HG03064 (cell line): ENCODE measurements around the gene ST6GALNAC3.
"Not testable (repeated sequence)": the region's sequence is repeated elsewhere in the genome, so short reads cannot be mapped to it uniquely, and the experiment has no call there.

Experiments used
- ATAC-seq: cut with Tn5 transposase; IDR thresholded peaks from one replicate; pipeline ENCODE4 v1.9.1; 2021; ENCODE audit warnings: low read depth; ENCODE audit not compliant: unreplicated experiment

Gene ST6GALNAC3

GRCh38 chr1:76103034-76103433, 28.5 kb downstream of the ST6GALNAC3 start:
- no peak for ATAC-seq

- ATAC-seq = no peak
Observed at GRCh38 chr1:76105372-76105771, 30.8 kb downstream of the ST6GALNAC3 start.

GRCh38 chr1:76106251-76106650, 31.7 kb downstream of the ST6GALNAC3 start:
- ATAC-seq = no peak

GRCh38 chr1:76106719-76107235, 32.2 kb downstream of the ST6GALNAC3 start:
- ATAC-seq = no peak

- ATAC-seq = no peak
Observed at GRCh38 chr1:76109404-76109803, 34.9 kb downstream of the ST6GALNAC3 start.

GRCh38 chr1:76109901-76110560, 35.5 kb downstream of the ST6GALNAC3 start:
- ATAC-seq = no peak

- ATAC-seq = no peak
Observed at GRCh38 chr1:76110666-76111065, 36.1 kb downstream of the ST6GALNAC3 start.

GRCh38 chr1:76112321-76112720, 37.8 kb downstream of the ST6GALNAC3 start:
- ATAC-seq = not testable (repeated sequence)

- no peak for ATAC-seq
Observed at GRCh38 chr1:76113446-76113845, 38.9 kb downstream of the ST6GALNAC3 start.

- no peak for ATAC-seq
Observed at GRCh38 chr1:76115171-76115570, 40.6 kb downstream of the ST6GALNAC3 start.

GRCh38 chr1:76121850-76122249, 47.3 kb downstream of the ST6GALNAC3 start:
- ATAC-seq = no peak

- ATAC-seq = no peak
Observed at GRCh38 chr1:76122271-76122670, 47.7 kb downstream of the ST6GALNAC3 start.

- ATAC-seq = not testable (repeated sequence)
Observed at GRCh38 chr1:76123411-76124064, 49.0 kb downstream of the ST6GALNAC3 start.

GRCh38 chr1:76124196-76124595, 49.6 kb downstream of the ST6GALNAC3 start:
- ATAC-seq = no peak

- ATAC-seq = no peak
Observed at GRCh38 chr1:76125473-76126219, 51.1 kb downstream of the ST6GALNAC3 start.

- no peak for ATAC-seq
Observed at GRCh38 chr1:76128096-76128495, 53.5 kb downstream of the ST6GALNAC3 start.

GRCh38 chr1:76129731-76130130, 55.2 kb downstream of the ST6GALNAC3 start:
- no peak for ATAC-seq

- ATAC-seq = no peak
Observed at GRCh38 chr1:76130992-76131391, 56.4 kb downstream of the ST6GALNAC3 start.

GRCh38 chr1:76133977-76134376, 59.4 kb downstream of the ST6GALNAC3 start:
- no peak for ATAC-seq

- no peak for ATAC-seq
Observed at GRCh38 chr1:76135835-76136234, 61.3 kb downstream of the ST6GALNAC3 start.

GRCh38 chr1:76136894-76137293, 62.3 kb downstream of the ST6GALNAC3 start:
- no peak for ATAC-seq
